Endothelial cell of umbilical vein (primary cell): ENCODE data around the gene BPGM.

ENCODE experiments used
- CTCF ChIP-seq, 2 donors: IDR thresholded peaks; 1 replicate in 1 of 2; 2 replicates in 1 of 2; pipeline ENCODE4 v1.5.1; 2011; ENCODE audit warnings: low read length in 2 of 2, mild to moderate bottlenecking in 2 of 2, moderate library complexity in 2 of 2, control low read depth in 1 of 2, inconsistent platforms in 1 of 2, low read depth in 1 of 2; ENCODE audit not compliant: insufficient read depth in 1 of 2; ENCODE audit errors: extremely low read depth in 1 of 2
- EZH2 ChIP-seq: IDR thresholded peaks from 2 replicates; pipeline ENCODE4 v1.6.1; 2012; ENCODE audit warnings: borderline replicate concordance, low read depth, mild to moderate bottlenecking, moderate library complexity, low read length, inconsistent platforms; ENCODE audit not compliant: severe bottlenecking
- GATA2 ChIP-seq: IDR thresholded peaks from 2 replicates; pipeline ENCODE4 v1.7.0; 2011; ENCODE audit warnings: low read depth, mild to moderate bottlenecking, moderate library complexity, mixed read lengths, low read length; ENCODE audit not compliant: insufficient read length, insufficient read depth
- JUN ChIP-seq: IDR thresholded peaks from 2 replicates; pipeline ENCODE4 v1.6.1; 2011; ENCODE audit warnings: borderline replicate concordance, low read depth; ENCODE audit not compliant: insufficient read length, insufficient read depth
- MAX ChIP-seq: IDR thresholded peaks from 2 replicates; pipeline ENCODE4 v1.6.1; 2011; ENCODE audit not compliant: insufficient read depth, insufficient read length
- POLR2A ChIP-seq: IDR thresholded peaks from 2 replicates; pipeline ENCODE4 v1.6.1; 2012; ENCODE audit warnings: low read depth, mild to moderate bottlenecking, control low read depth, low read length
- POLR2AphosphoS5 ChIP-seq: IDR thresholded peaks from 2 replicates; pipeline ENCODE4 v1.6.1; 2012; ENCODE audit warnings: low read depth, mild to moderate bottlenecking, control low read depth, low read length, moderate library complexity; ENCODE audit not compliant: insufficient read depth

- TF ChIP-seq POLR2A (no peak), EZH2 (no peak), CTCF (IDR thresholded peaks at IDR 0.05; ENCODE audit: extremely low read depth in 1 of 2, insufficient read depth in 1 of 2, low read depth in 1 of 2, low read length in 2 of 2) (no peak), MAX (no peak), JUN (no peak), GATA2 (peak; percentile 30), POLR2AphosphoS5 (no peak)
Observed at GRCh38 chr7:134632052-134632451, 14.6 kb upstream of the BPGM start.
